Activated naive CD8-positive, alpha-beta T cell treated with anti-CD3 and anti-CD28 coated beads, Interleukin-2, amount 10 ng/mL, durations not matched to agents 7 days and 5 days (primary cell): Measurements from ENCODE around the gene C3orf22. TPM values are rescaled to one million over a fixed set of nuclear protein-coding genes. Genes with fewer than 3 reads are reported as not detected.

Source experiments
- ATAC-seq: fragments of 150-1000 bp; cut with Tn5 transposase; one replicate; pipeline ENCODE4 v1.10.0; 2021; ENCODE audit warnings: low read depth, moderate library complexity
- POLR2A ChIA-PET: fragments of 350-600 bp; sonication (Branson Sonifier 250); formaldehyde crosslinking; loops from one replicate; lab custom pipeline; 2021; ENCODE audit warnings: antibody characterized with exemption; lab: Charles Lee
- DNase-seq: peaks from one replicate; pipeline ENCODE4 v3.0.0; 2021
- H3K27ac Mint-ChIP-seq: one replicate; pipeline ENCODE4 v1.8.0; 2022; ENCODE audit warnings: mild to moderate bottlenecking, mixed read lengths
- H3K27me3 Mint-ChIP-seq: one replicate; pipeline ENCODE4 v1.8.0; 2022; ENCODE audit warnings: mild to moderate bottlenecking, moderate library complexity, mixed read lengths
- H3K36me3 Mint-ChIP-seq: one replicate; pipeline ENCODE4 v1.8.0; 2021; ENCODE audit warnings: mild to moderate bottlenecking, mixed read lengths
- H3K4me1 Mint-ChIP-seq: one replicate; pipeline ENCODE4 v1.8.0; 2021; ENCODE audit warnings: mixed read lengths
- H3K4me3 Mint-ChIP-seq: one replicate; pipeline ENCODE4 v1.8.0; 2022; ENCODE audit warnings: mild to moderate bottlenecking, moderate library complexity, mixed read lengths
- H3K9me3 Mint-ChIP-seq: one replicate; pipeline ENCODE4 v1.8.0; 2021; ENCODE audit warnings: mixed read lengths
- total RNA-seq, 2 experiments: library from RNA; stranded (reverse); gene quantifications; one replicate each; pipeline ENCODE4 v1.2.3, GENCODE V29; 2021

C3orf22 gene
- total RNA-seq, 2 experiments from 2014 or later: not detected

DNA sequence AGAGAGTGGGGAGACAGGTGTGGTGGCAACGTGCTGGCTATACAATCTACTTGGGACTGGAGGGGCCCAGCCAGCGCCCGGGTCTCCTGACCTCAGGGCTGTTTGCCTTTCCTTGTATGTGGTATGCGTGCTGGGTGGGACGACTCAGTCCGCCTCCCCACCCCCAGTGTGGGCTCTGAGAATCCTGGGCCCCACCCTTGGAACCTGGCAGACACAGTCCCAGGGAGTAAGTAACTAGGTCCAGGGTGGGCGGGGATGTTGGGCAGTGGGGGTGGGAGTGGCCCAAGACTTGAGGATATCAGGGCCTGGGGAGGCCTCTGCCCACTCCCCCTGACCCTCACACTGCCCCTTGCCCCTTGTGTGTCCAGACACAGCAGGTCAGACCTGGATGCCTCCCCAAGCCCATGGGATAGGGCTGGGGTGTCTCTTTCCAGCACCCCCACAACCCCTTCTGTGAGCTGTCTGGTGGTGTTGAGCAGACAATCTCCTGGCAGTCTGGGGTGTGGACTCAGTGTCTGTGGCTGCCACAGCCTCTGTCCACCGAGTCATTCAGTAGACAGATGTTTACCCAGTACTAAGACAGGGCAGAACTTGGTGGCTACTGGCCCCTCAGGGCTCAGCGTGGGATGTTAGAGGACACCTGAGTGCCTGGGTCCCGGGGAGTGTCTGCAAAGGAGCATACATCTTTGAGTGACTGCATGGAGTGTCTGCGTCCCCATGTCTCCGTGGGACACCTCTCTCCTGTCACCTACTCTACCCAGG lies 33.5 kb downstream of the C3orf22 start:
- Mint-ChIP-seq H3K27ac (no peak overlapping the region), H3K4me1 (no peaks in the 10 kb centered on the region), H3K4me3 (no peak overlapping the region), H3K36me3 (no peaks in the 10 kb centered on the region), H3K9me3 (no peaks in the 10 kb centered on the region), H3K27me3 (peaks cover 28% of the 10 kb centered on the region)
- ATAC-seq (no peak), DNase-seq (no peak)
- POLR2A ChIA-PET: no interaction called here

DNA sequence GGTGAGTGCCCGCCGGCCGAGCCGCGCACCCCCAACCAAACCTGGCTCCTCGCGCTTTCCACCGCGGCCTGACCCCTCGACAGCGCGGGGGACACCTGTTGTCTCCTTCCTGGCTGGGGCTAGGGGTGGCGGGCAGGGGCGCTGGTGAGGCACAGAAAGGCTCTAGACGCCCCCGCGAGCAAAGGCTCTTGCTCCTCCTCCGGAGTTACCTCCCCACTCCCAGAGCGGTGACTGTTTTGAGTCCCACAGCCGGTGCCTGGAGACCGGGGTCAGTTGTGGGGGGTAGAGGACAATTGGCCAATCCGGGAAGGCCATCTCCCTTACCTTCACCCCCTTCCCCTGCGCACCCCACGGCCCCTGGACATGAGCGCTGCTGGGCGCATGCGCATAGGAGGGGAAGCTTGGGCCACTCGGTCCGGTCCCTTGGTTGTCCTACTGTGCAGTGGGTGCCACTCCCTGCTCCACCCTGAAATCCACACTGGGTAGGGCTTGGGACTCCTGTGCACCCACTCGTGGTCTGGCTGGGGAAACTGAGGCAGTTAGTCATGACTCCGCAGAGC lies 34.2 kb downstream of the C3orf22 start:
- Mint-ChIP-seq H3K36me3 (no peaks in the 10 kb centered on the region), H3K4me3 (no peak overlapping the region), H3K27ac (no peak overlapping the region), H3K9me3 (no peaks in the 10 kb centered on the region), H3K4me1 (no peaks in the 10 kb centered on the region), H3K27me3 (peaks cover 28% of the 10 kb centered on the region)
- DNase-seq (no peak), ATAC-seq (no peak)
- POLR2A ChIA-PET: no interaction called here

DNA sequence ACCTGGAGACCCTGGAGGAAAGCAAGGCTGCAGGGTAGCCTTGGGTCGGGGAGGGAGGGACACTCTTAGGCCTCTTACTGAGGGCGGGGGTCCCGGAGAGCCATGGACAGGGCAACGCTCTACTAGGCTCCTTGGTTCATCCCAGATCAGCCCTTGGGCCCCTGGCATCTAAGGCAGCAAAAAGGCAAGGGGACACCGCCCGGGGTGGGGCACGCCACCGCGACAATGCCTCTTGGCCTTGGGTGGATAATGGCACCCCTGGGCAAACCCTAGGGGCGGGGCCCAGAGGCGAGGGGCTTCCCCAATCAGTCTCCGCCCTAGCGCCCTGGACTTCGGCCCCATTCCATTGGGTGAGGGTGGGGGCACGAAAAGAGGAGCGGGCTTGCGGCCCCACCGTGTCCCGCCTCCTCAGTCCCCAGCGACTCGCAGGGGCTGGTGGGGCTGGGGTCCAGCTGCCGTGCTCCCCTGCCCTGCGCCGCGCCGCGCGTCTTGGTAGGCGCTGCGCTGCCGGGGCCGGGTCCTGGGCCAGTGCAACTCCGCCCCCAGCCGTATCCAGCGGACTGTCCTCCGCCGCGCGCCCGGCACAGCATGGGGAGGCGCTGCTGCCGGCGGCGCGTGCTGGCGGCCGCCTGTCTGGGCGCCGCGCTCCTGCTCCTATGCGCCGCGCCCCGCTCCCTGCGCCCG lies 34.8 kb downstream of the C3orf22 start, which contains the start of gene CHST13:
CHST13 (plus strand) TSS at position 411 of the 684 bp plus-strand sequence; CDS start at position 589, 178 bp downstream.
- ATAC-seq (peak; percentile 30), DNase-seq (no peak)
- no peaks in the 10 kb centered on the region for H3K9me3 Mint-ChIP-seq

DNA sequence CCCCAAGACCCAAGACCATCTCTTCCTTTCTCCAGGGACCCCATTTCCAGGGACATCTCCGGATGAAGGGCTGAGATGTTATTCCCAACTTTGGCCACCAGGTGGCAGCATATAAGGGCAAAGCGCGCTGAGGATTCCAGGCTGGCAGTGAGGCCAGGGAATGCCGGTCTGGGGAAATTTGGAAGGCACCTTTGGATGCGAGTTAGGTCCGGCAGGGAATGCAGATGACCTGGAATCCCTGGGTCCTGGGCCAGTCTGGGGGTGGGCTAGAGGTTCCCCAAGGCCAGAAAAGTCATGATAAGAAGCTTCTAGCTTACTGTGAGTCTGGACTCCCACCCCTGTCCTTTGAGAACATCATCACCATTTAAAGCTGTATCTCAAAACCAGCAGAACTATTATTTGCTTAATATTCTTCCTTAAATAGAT lies 36.4 kb downstream of the C3orf22 start:
- DNase-seq (peak; percentile 52), ATAC-seq (no peak)
- POLR2A ChIA-PET: no interaction called here
- no peaks in the 10 kb centered on the region for H3K4me1 Mint-ChIP-seq
- H3K9me3 Mint-ChIP-seq: no peaks in the 10 kb centered on the region
- peaks cover 28% of the 10 kb centered on the region for H3K27me3 Mint-ChIP-seq
- H3K4me3 Mint-ChIP-seq: no peak overlapping the region
- no peaks in the 10 kb centered on the region for H3K36me3 Mint-ChIP-seq
- H3K27ac Mint-ChIP-seq: no peak overlapping the region

More for the DNA sequence above, 34.8 kb downstream of the C3orf22 start, which contains the start of gene CHST13:
- H3K27ac Mint-ChIP-seq: no peak within 1 kb of the TSS
- POLR2A ChIA-PET: no interaction called here
- no peak within 1 kb of the TSS for H3K4me3 Mint-ChIP-seq
- H3K36me3 Mint-ChIP-seq: no peaks in the 10 kb centered on the region
- H3K4me1 Mint-ChIP-seq: no peaks in the 10 kb centered on the region
- peaks cover 28% of the 10 kb centered on the region for H3K27me3 Mint-ChIP-seq

DNA sequence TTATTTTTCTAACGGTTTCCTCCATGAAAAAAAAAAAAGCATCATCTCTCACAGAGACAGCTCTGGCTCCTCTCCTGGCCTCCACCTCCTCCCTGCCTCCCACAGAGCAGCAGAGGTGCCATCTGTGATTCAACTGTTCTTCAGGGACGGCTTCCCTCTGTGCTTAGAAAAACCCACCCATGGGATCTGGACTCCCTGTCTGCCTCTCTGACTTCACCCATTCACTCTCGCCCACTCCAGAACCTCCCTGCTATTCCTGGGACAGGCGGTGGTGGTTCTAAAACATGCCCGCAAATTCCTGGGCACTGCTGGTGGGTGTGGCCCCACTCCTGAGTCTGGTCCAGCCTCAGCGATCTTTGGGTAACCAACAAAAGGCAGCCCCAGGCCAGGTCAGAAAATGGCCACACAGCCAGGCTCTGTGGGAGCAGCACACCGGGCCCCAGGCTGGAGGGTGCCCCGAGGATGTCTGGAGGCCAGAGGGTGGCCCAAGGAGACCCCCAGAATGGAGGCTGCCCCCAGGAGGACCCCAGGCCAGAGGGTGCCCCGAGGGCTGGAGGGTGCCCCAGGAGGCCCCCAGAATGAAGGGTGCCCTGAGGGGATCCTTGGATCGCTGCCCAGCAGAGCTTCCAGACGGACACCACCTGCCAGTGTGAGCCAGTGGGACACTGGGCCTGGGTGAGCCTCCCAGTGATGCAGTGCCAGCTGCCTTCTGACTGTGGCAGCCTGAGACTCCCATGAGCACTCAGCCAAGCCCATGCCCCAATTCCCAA lies 37.4 kb downstream of the C3orf22 start:
- DNase-seq (no peak), ATAC-seq (no peak)
- POLR2A ChIA-PET: no interaction called here
- Mint-ChIP-seq H3K9me3 (no peaks in the 10 kb centered on the region), H3K4me3 (no peak overlapping the region), H3K36me3 (no peaks in the 10 kb centered on the region), H3K27me3 (peaks cover 28% of the 10 kb centered on the region), H3K4me1 (no peaks in the 10 kb centered on the region), H3K27ac (no peak overlapping the region)

DNA sequence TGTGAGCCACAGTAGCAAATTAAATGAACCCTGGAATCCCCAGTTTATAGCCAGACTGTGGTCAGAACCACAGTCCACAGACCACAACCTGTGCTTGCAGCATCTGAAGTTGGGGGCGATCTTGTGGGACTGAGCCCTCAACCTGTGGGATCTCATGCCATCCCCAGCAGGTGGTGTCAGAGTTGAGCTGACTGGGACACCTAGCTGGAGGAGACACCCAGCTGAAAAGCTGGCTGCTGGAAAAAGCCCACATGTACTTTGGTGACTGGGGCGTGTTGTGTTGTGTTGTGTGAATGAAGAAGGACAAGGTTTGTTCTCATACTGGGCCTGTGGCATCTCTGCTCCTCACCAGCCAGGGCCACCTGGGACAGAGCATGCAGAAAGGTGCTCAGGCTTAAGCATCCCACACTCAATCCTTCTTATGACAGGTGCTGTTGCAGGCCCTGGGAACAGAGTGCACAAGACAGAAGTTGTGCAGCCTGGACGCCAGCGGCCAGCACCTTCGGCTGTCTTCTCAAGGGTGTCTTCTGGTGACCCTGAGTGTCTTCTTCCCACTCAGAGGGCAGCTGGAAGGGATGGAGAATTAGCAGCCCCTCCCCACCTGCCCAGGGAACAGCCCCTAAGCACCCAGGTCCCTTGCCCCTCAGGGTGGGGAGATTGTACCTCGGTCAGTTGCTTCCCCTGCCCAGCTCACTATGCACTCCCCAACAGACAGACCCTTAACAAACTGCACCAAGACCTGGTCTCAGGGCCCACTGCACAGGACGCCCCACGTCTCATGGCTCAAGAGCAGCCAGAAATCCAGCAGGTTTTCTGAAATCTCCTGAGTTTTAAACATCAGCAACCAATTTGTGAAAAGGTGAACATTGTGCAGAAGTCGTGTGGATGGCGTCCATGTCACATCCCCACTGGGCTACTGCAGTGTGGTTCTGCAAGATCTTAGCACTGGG lies 39.0 kb downstream of the C3orf22 start:
- no peaks in the 10 kb centered on the region for H3K36me3 Mint-ChIP-seq
- H3K27ac Mint-ChIP-seq: no peak overlapping the region
- POLR2A ChIA-PET: no interaction called here
- no peak for ATAC-seq
- H3K9me3 Mint-ChIP-seq: no peaks in the 10 kb centered on the region
- DNase-seq: no peak
- H3K4me1 Mint-ChIP-seq: no peaks in the 10 kb centered on the region
- peaks cover 22% of the 10 kb centered on the region for H3K27me3 Mint-ChIP-seq
- H3K4me3 Mint-ChIP-seq: no peak overlapping the region

DNA sequence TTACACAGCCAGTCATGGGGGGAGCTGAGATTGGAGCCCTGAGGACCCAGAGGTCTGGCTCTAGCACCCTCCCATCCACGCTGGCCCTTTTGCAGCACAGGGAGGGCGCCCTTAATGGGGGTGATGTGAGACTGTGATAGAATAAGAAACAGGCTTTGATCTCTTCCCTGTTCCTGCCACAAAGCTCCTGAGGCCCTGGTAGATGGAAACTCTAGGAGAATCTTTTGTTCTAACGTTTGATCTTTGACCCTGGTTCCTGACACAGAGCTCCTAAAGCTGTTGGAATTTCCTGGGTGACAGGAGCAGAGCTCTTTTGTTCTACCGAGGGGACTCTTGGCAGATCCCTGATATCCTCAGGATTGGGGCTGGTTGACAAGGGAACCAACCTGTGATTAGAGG lies 40.0 kb downstream of the C3orf22 start:
- H3K4me3 Mint-ChIP-seq: no peak overlapping the region
- no peak for DNase-seq
- H3K27ac Mint-ChIP-seq: no peak overlapping the region
- H3K36me3 Mint-ChIP-seq: no peaks in the 10 kb centered on the region
- H3K9me3 Mint-ChIP-seq: no peaks in the 10 kb centered on the region
- POLR2A ChIA-PET: no interaction called here
- no peak for ATAC-seq
- no peaks in the 10 kb centered on the region for H3K4me1 Mint-ChIP-seq
- H3K27me3 Mint-ChIP-seq: peaks cover 19% of the 10 kb centered on the region

DNA sequence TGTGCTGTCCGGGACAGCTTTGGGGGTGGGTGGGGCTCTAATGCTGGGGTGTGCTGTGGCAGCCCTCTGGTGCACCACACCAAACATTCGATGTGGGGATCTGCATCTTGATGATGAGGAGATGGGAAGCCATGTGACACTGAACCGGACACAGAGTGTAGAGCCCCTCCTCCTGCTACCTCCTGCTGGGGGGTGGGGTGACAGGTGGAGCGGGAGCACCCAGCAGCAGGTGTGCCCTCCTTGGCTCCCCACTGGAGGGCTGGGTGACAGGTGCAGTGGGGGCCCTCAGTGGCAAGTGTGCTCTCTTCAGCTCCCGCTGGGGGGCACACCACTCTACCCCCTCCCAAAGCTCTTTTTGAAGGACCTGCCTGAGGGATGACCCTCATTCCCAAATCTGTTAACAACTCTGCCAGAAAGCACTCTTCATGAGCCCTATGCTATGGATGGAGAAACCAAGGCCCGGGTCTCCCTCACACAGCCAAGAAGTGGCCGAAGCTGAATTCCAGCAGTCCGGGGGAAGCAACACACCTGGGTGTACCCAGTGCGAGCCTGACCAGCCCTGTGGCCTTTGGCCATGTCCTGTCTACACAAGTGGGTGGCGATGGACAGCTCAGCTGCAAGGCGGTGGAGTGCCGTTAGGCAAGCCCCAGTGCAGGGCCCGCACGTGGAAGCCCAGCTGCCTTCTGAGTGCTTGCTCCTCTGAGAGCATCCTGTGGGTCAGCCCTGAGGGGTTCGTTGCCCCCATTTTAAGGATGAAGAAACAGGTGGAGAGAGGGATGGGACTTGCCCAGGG lies 40.5 kb downstream of the C3orf22 start:
- Mint-ChIP-seq H3K27me3 (peaks cover 13% of the 10 kb centered on the region), H3K36me3 (no peaks in the 10 kb centered on the region), H3K9me3 (no peaks in the 10 kb centered on the region), H3K27ac (no peak overlapping the region), H3K4me1 (no peaks in the 10 kb centered on the region), H3K4me3 (no peak overlapping the region)
- POLR2A ChIA-PET: no interaction called here
- DNase-seq (no peak), ATAC-seq (no peak)

DNA sequence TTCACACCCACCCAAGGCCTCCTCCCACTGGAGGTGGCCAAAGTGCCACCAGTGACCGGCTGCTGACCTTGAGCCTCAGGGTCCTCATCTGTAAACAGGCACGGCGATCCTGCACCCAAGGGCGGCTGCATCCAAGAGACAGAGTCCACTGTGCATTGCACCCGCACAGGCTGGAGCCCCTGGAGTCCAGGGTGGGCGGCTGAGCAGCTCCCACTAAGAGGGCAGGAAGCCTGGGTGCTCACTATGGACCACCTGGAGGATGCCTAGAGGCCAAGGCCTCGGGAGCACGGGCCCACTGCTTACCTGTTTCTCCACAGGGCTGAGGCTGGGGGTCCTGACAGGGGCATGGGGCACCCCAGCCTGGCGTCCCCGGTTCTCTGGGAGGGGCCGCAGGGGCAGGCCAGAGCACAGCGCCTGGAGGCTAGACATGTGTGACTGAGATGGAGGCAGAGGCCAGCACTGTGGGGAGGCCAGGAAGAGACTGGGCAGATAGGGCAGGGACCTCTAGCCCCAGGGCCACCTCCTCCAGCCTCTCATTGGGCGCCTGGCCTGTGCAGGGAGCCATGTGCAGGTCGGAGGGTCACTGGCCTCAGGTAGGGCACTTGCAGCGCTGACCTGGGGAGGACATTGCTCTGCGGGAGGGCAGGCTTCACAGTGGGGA lies 41.3 kb downstream of the C3orf22 start, which contains the start of gene UROC1:
UROC1 (minus strand) TSS at position 483 of the 661 bp plus-strand sequence; CDS start at position 429, 54 bp downstream.
- no peak within 1 kb of the TSS for H3K4me3 Mint-ChIP-seq
- H3K27ac Mint-ChIP-seq: no peak within 1 kb of the TSS
- POLR2A ChIA-PET: no interaction called here
- H3K36me3 Mint-ChIP-seq: no peaks in the 10 kb centered on the region
- peaks cover 5% of the 10 kb centered on the region for H3K27me3 Mint-ChIP-seq
- ATAC-seq (no peak), DNase-seq (no peak)
- H3K9me3 Mint-ChIP-seq: no peaks in the 10 kb centered on the region
- no peaks in the 10 kb centered on the region for H3K4me1 Mint-ChIP-seq

DNA sequence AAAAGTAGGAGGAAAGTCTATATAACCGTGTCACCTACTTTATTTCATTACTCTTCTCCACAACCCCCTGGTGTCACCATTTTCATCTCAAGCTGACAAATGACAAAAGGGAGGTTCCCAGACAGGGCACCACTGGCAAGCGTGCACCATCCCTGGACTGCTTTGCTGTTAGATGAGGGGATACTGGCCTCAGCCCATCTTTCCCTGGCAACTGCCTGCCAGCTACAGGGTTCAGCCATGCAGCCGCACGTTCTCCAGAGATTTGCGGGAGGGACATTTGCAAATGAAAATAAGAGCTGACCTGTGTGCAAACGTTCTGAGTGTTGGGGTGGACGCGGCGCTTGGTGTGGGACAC lies 41.8 kb downstream of the C3orf22 start:
- H3K4me3 Mint-ChIP-seq: no peak overlapping the region
- H3K9me3 Mint-ChIP-seq: no peaks in the 10 kb centered on the region
- no peak overlapping the region for H3K27ac Mint-ChIP-seq
- H3K27me3 Mint-ChIP-seq: peaks cover 3% of the 10 kb centered on the region
- DNase-seq (no peak), ATAC-seq (no peak)
- no peaks in the 10 kb centered on the region for H3K4me1 Mint-ChIP-seq
- H3K36me3 Mint-ChIP-seq: no peaks in the 10 kb centered on the region
- POLR2A ChIA-PET: no interaction called here

DNA sequence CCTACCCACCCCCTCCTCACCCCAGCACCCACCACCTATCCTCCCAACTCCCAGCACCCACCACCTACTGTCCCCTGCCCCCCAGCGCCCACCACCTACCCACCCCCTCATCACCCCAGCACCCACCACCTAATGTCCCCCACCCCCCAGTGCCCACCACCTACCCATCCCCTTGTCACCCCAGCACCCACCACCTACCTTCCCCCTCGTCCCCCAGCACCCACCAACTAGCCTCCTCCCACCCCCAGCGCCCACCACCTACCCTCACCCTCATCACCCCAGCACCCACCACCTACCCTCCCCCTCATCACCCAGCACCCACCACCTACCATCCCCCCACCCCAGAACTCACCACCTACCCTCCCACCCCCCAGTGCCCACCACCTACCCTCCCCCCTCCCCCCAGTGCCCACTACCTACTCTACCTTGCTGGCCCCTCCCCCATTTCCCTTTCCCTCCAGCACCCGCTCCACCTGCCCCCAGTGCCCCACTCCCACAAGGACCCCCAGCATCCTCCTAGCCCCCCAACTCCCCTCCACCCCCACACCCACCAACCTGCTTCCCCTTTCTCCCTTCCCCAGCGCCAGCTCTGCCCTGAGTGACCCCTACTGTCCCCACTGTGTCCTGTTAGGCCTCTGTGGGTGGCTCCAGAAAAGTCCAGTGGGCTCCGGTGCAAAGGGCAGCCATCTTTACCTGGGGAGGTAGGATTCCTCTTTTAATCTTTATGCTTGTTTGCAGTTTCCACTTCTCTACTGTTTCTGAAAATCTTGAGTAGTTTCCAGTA lies 42.4 kb downstream of the C3orf22 start:
- Mint-ChIP-seq H3K4me1 (no peaks in the 10 kb centered on the region), H3K27ac (no peak overlapping the region), H3K4me3 (no peak overlapping the region), H3K9me3 (no peaks in the 10 kb centered on the region), H3K27me3 (peaks cover 3% of the 10 kb centered on the region), H3K36me3 (no peaks in the 10 kb centered on the region)
- POLR2A ChIA-PET: no interaction called here
- DNase-seq: no peak
- no peak for ATAC-seq
